Activated CD8-positive, alpha-beta memory T cell treated with anti-CD3 and anti-CD28 coated beads for 36 hours (primary cell): Measurements from ENCODE around the gene APCDD1. TPM values are rescaled to one million over a fixed set of nuclear protein-coding genes. Genes with fewer than 3 reads are reported as not detected.
"Not testable (repeated sequence)": the region's sequence is repeated elsewhere in the genome, so short reads cannot be mapped to it uniquely, and the experiment has no call there.

Source experiments
- CTCF ChIA-PET: fragments of 350-600 bp; sonication (Branson Sonifier 250); formaldehyde crosslinking; loops from one replicate; lab custom pipeline; 2021; ENCODE audit warnings: antibody characterized with exemption; lab: Charles Lee
- POLR2A ChIA-PET: fragments of 350-600 bp; sonication (Branson Sonifier 250); formaldehyde crosslinking; loops from one replicate; lab custom pipeline; 2021; ENCODE audit warnings: antibody characterized with exemption; lab: Charles Lee
- total RNA-seq, 2 experiments: library from RNA; stranded (reverse); gene quantifications; one replicate each; pipeline ENCODE4 v1.2.3, GENCODE V29; 2021

Gene APCDD1
- total RNA-seq, 2 experiments from 2014 or later, result not detected

DNA sequence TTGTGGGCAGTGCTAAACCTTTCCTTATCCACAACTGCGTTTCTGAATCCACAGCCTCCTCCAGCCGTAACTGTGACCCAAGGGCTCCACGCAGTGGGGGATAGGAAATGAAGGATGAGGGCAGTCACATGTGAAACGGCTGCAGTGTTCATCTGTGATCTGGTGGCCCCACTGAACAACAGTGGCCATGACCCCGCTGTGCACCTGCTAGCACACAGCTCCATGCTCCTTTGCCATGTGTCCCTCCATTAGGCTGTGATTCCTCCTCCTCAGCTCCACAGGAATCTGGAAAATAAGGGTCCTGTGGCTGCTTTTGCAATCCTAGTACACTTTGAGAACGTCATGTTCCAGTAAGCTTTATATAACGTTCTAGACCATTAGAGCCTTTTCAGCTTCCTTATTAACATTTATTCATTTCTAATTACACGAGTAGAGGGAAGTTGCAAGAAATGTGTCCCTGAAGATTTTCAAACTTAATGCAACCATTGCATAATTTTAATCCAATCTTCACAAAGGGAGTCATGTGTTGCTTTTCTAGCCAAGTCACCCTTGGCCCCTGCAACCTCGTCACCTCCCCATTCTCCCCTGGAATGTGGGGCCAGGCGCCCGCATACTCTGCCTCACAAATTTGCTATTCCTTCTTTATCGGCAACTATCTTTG lies 64.3 kb downstream of the APCDD1 start:
- POLR2A ChIA-PET, result no interaction called here
- CTCF ChIA-PET, result interaction anchor here (1.5 kb wide), 1 partner anchor 547 kb away, joined by 6 read pairs; no protein-coding TSS in a partner anchor

DNA sequence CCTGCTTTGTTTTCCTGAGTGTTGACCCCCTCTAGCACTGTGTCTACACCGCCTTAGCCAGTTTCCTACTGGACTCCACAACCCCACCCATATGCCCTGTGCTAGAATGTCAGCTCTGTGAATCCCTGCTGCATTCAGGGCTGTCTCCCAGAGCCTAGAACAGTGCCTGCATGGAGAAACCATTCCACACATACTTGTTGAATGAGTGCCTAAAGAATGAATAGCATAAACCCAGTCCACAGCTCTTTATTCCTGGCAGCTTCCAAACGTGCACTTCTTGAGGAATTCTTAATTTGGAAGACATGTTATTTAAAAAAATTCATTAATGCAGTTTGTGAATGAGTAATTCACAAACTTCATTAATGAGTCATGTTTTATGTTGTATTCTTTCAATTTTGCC lies 64.9 kb downstream of the APCDD1 start:
- CTCF ChIA-PET, result interaction anchor here (1.5 kb wide), 2 partner anchors 546 to 548 kb away, joined by 5 to 6 read pairs; no protein-coding TSS in a partner anchor
- POLR2A ChIA-PET, result no interaction called here

DNA sequence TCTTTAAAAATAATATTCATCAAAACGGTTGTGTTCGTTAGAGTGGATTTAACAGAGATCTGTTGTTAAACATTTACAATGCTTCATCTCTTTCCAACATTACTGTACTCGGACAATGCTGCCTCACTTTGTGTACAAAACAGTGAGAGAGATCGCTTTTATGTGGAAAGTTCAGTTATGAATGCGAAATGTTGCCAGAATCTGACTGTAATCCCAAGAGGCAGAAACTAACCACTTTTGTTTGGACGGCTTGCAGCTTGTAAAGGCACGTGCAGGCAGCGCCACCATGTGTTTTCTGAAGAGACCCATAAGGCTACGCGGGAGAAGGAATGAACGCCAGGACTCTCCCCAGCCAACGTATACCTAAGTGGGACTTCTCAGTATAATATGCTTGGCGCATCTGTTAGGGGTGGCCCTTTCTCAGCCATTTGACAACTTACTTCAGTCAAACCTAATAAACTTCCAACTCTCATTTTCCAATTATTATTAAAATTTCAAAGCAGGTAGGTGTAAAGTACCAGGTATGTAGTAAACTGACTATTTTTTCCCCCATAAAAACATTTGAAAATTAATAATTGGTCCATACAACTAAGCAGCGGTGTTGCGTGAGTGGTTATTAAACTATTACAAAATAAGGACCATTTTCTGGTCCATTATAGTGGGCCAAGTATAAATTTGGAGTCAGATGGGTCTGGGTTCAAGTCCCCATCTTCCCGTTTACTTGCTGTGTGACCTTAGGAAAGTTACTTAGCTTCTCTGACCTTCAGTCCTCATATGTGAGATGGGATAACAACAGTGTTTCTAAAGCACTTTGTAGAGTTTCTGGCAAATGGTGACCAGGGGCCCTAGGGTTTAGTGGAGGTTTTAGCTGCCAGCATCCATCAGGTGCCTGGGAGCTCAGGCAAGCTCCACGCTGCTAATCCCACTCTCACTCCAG lies 65.8 kb downstream of the APCDD1 start:
- ChIA-PET POLR2A (no interaction called here), CTCF (interaction anchor here (1.5 kb wide), 2 partner anchors 546 to 549 kb away, joined by 5 to 6 read pairs; no protein-coding TSS in a partner anchor)

DNA sequence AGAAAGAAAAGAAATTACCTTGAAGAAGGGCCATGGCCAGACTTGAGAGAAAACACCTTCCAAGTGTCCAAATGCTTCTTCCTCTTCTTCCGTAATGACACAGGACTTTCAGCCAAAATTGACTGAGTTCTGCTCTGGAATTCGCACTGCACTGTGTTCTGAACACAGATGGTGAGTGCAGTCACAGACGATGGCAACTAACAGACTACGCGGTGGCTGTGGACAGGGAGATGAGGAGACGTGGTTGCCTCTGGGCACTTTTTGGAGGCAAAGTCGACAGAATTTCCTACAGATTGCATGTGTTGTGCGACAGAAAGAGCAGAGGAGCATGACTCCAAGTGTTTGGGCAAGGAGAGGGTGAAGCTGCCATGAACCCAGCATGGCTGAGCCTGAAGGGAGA lies 67.1 kb downstream of the APCDD1 start:
- CTCF ChIA-PET, result no interaction called here
- POLR2A ChIA-PET, result no interaction called here

DNA sequence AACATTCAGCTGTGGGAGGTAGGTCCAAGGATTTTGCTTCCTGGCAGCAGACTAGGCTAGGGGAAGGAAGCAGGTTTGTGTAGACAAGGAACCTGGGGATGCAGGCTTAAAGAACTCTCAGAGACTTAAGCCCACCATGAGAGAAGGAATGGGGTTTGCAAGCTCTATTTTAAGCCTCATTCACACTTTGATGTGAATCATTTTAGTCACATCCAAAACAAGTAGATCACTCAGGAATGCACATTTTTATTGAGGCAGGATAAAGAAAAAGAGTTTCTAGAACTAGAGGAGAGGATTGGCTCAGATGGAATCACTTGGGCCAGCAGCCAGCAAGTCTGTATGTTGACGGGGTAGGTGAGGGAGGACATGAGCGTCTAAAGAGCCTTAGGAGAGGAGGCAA lies 68.1 kb downstream of the APCDD1 start:
- POLR2A ChIA-PET, result no interaction called here
- CTCF ChIA-PET, result no interaction called here

DNA sequence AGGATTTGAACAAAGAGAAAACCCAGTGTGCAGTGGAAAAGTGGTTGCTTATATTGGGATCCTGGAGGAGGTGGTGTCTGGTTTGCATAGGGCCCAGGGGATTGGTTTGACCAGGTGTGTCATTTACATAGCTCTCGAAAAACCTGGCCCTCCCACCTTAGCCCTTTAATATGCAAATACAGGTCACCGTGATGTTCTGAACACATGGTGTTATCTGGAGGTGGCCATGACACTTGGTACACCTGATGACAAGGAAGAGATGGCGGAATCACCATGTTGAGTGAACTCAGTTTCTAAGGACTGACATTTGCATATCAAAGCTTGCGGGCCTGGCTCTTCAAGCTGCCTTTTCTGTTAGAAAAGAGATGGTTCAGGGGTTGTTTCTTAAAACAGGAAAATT lies 69.1 kb downstream of the APCDD1 start:
- POLR2A ChIA-PET, result no interaction called here
- CTCF ChIA-PET, result no interaction called here

DNA sequence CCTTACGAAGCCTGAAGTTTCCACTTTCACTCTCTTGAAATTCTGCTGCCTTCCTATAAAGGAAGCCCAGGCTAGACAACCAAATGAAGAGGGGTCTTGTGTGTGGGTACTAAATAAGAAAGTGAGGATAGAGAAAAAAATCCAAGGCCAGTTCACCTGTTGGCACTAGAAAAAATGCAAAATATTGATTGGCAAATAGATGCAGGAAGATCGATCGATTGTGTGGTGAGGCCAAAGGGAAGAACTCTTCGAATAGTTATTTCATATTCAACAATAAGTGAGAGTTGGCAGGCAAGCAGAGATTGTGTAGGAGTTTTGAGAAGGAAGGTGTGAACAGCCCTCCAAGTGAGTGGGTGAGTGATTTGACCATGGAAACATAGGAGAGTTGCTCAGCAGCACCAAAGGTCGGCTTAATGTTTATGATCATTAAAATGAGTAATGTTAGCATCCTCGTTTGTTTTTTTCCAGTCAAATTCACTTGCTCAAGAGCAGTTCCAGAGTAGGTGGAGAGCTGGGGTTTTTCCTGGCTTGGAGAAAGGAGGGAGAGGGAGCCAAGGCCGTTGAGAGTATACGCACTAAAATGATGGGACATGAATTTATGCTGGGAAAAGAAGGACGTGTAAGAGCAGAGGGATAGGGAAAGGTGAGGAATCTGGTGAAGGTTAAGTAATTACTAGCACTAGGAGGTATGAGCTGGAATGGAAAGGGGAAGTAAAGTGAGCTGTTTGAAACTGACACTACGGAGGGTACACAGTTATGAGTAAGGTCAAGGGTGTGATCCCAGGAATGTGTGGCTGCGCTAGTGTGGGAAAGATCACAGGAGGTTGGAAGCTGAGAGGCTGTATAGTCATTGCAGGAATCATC lies 70.3 kb downstream of the APCDD1 start:
- ChIA-PET POLR2A (interaction anchor here (1.1 kb wide), 1 partner anchor 611 kb away, joined by 4 read pairs; the partner anchor contains the start of gene VAPA), CTCF (no interaction called here)

DNA sequence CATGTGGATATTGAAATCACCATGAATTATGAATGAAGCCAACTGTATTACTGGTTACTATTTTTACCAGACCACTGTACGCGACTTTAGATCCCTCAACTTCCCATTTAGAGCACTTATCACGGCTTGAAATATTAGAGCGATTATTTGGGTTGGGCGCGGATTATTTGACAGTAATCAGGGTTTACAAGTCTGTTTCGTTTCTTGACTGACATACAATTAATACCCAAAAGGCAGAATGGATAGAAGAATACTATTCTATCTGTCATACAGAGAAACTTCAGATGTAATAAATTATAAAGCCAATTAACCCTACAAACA lies 70.9 kb downstream of the APCDD1 start:
- ChIA-PET CTCF (no interaction called here), POLR2A (interaction anchor here (0.6 to 1.1 kb wide), 2 partner anchors 12 to 612 kb away, joined by 3 to 4 read pairs; partner anchors contain the start of gene VAPA)

DNA sequence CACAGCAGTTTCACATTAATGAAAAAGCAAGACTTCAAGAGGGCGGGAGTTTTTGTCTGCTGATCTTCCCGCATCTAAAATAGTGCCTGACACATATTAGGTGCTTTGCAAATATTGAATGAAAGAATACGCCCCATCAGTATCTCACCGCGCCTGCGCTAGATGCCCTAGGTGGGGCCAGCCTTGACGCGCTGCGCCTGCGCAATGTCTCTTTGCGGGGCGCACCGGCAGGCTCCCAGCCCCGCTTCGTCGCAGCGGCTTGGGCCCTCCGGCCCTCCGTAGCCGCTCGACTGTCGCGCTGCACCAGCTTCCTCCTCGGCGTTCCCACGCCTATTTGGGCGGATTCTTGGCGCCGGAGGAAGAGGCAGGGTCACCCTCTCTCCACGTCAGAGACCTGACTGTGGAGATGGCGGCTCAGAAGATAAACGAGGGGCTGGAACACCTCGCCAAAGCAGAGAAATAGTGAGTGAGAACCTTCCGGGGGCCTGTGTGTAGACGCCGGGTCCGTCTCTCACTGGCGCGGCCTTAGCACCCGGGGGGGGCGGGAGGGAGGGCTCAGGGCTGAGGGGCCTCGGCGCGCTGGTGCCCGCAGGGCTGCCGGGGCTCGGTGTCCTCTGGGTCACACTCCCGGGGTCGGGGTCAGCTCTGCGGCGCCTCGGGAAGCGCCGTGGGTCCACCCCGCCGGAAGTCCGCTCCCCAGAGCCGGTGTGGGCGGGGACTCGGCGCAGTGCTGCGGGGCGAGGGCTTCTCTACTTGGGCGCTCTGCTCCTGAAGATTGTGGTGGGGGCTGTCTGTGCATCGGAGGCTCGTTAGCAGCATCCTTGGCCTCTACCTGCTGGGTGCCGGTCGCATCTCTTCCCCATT lies 71.5 kb downstream of the APCDD1 start, which contains the start of gene NAPG:
Gene NAPG (plus strand): TSS at position 331 of the 864 bp plus-strand sequence. CDS start 76 bp downstream, at position 407.
- CTCF ChIA-PET, result no interaction called here
- POLR2A ChIA-PET, result interaction anchor here (0.6 to 1.1 kb wide), 2 partner anchors 12 to 613 kb away, joined by 3 to 4 read pairs; partner anchors contain the start of gene VAPA

DNA sequence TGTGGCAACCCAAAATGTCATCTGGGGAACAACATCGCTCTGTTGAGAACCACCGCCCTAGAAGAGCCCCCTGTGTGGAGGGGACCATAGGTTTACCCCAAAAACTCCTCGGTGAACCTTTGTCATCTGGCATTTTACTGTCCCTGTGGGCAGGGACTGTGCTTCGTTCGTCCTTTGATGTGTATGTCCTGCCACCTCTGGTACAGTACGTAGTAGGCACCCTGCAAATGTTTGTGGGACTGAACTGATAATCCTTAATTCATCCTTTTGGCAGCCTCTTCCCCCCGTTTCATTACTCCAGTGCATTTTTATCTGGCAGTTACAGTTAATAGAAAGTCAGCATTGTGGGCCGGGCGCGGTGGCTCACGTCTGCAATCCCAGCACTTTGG lies 72.1 kb downstream of the APCDD1 start:
- ChIA-PET POLR2A (interaction anchor here (0.6 kb wide), 1 partner anchor 11 kb away, joined by 10 read pairs; no protein-coding TSS in a partner anchor), CTCF (no interaction called here)

DNA sequence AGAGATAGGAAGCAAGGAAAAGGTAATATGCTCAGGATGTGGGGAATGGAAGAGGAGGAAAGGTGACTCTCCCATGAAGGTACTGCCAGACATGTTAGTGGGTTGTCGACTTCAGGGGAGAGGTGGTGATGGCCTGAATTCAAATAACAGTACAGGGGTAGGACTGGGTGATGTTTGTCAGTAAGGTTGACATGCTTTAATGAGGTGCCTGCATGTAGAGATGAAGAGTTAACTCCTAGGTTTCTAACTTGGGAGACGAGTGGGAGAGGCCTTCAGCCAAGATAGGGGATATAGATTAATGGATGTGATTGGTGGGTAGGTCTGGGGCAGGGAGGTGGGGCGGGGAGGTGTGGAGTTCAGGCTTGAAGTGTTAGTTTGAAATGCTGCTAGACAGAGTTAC lies 74.0 kb downstream of the APCDD1 start:
- ChIA-PET CTCF (interaction anchor here (1.3 kb wide), 1 partner anchor 10 kb away, joined by 3 read pairs; no protein-coding TSS in a partner anchor), POLR2A (no interaction called here)

DNA sequence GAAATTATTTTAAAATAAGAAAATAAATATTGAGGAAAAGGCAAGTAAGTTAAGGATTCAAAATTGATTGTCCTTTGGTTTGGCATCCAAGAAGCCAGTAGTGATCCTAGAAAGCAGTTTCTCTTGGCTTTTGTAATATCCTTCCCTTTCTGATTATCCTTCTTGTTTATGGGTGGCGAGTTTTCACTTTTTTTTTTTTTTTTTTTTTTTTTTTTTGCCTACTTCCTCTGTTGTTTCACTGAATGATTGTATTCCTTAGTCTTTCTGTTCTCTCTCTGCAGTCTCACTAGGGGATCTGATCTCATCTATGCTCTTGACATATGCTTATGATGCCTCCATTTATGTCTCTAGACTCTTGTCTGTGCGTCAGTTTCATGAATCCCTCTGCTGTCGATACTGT lies 75.6 kb downstream of the APCDD1 start:
- POLR2A ChIA-PET, result no interaction called here
- CTCF ChIA-PET, result no interaction called here

DNA sequence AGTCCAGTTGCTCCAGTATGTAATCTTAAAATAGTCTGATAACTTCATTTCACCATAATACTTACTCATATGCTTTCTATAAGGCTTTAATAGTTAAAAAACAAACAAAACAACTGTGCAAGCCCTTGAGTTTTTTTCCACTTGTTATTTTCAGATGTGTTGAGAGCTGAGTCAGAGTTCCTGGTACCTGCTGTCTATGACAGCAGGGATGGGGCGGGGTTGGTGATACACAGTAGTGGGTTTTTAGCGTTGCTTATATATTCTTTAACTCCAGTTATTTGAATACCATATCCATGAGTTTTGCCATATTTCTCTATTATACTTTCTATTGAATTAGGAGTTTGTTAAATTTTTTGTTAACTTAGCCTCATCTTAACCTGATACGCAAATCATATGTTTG lies 76.4 kb downstream of the APCDD1 start:
- POLR2A ChIA-PET, result no interaction called here
- CTCF ChIA-PET, result no interaction called here

DNA sequence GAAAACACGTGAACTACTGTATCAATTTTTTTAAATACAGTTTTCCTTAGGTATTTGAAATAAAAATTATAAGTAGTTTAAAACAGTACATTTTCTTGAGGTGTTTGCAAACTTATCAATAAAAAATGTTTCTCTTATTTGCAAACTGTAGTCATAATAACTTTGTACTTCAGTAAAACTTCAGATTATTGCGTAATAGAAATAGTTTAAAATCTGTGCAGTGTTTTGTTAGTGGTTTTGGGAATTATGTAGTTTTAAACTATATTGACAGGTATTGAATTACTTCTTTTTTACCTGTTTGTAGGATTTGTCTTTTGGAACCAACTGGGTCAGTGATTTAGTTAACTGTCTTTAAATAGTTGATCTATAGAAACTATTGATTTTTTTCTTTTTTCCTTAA lies 78.7 kb downstream of the APCDD1 start:
- ChIA-PET CTCF (no interaction called here), POLR2A (no interaction called here)

DNA sequence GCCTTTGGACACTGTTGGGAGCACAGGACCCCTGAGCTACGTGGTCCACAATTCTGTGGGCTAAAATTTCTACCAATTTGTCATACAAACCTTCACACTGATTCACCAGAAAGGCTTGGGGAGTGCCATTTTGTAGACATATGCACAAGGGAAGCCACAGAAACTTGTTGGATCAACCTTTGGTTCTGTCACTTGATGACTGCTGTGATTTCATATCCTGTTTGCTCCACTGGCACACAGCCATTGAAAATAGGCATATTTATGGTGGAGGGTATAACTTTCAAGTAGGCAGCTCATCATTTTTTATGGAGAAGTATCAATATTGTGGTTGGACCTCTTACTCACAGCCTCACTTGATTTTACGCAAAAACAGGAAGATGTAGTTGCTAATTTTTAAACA lies 81.8 kb downstream of the APCDD1 start:
- ChIA-PET CTCF (interaction anchor here (1.5 kb wide), 1 partner anchor 24 kb away, joined by 4 read pairs; no protein-coding TSS in a partner anchor), POLR2A (no interaction called here)

DNA sequence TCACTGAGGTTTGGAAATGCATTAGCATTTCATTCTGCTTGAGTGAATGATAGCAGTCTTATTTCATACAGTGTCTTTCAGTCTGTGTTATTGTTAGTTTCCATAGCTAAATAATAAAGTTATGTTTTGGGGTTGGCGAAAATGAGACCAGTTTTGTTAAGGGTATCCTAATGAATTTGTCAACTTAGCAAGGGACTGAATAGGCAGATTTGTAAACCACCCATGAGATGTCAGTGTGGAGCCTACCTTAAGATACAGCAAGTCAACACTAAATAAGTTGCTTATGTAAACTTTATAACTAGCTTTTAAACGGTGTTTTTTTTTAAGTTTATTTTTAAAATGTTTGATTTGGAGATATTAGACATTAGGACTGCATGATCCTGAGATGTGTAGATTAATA lies 83.3 kb downstream of the APCDD1 start:
- POLR2A ChIA-PET, result interaction anchor here (0.9 kb wide), 1 partner anchor 12 kb away, joined by 3 read pairs; the partner anchor contains the start of gene NAPG
- CTCF ChIA-PET, result interaction anchor here (1.3 kb wide), 1 partner anchor 9 kb away, joined by 3 read pairs; no protein-coding TSS in a partner anchor

DNA sequence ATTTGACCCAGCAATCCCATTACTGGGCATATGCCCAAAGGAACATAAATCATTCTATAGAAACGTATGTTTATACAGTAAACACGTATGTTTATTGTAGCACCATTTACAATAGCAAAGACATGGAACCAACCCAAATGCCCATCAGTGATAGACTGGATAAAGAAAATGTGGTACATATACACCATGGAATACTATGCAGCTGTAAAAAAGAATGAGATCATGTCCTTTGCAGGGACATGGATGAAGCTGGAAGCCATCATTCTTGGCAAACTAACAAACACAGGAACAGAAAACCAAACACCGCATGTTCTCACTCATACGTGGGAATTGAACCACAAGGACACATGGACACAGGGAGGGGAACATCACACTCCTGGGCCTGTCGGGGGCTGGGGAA lies 84.7 kb downstream of the APCDD1 start:
- CTCF ChIA-PET, result not testable (repeated sequence)
- POLR2A ChIA-PET, result interaction anchor here (0.9 kb wide), 1 partner anchor 10 kb away, joined by 3 read pairs; no protein-coding TSS in a partner anchor
